Measurements from ENCODE around the gene PPP4R4.

PPP4R4 gene

GRCh38 chr14:94173885-94174603 lies at the start of gene PPP4R4:
Gene PPP4R4 (plus strand): TSS chr14:94174322. CDS start chr14:94174466, 144 bp downstream.
- DNase-seq, result peak; percentile 95

GRCh38 chr14:94124582-94125377 lies 49.3 kb upstream of the PPP4R4 start:
- DNase-seq, result no peak

GRCh38 chr14:94125659-94126418 lies 48.3 kb upstream of the PPP4R4 start:
- no peak for DNase-seq

GRCh38 chr14:94126419-94126677 lies 47.8 kb upstream of the PPP4R4 start:
- DNase-seq, result no peak

GRCh38 chr14:94126800-94127199 lies 47.3 kb upstream of the PPP4R4 start:
- no peak for DNase-seq

- DNase-seq, result no peak
These were observed 46.8 kb upstream of the PPP4R4 start for GRCh38 chr14:94127330-94127729.

- no peak for DNase-seq
These were observed 45.8 kb upstream of the PPP4R4 start for GRCh38 chr14:94128216-94128839.

GRCh38 chr14:94129111-94129757 lies 44.9 kb upstream of the PPP4R4 start, which contains the start of gene IFI27L2:
Gene IFI27L2 (minus strand): TSS chr14:94129604. CDS start chr14:94129564, 40 bp downstream.
- DNase-seq, result peak; percentile 95

- peak; percentile 86 for DNase-seq
These were observed 44.2 kb upstream of the PPP4R4 start for GRCh38 chr14:94129758-94130414.

GRCh38 chr14:94132285-94132887 lies 41.7 kb upstream of the PPP4R4 start:
- DNase-seq, result peak; percentile 95

- DNase-seq, result no peak
These were observed 38.6 kb upstream of the PPP4R4 start for GRCh38 chr14:94135476-94135875.

- peak; percentile 90 for DNase-seq
These were observed 37.4 kb upstream of the PPP4R4 start for GRCh38 chr14:94136575-94137331.

GRCh38 chr14:94138251-94138650 lies 35.9 kb upstream of the PPP4R4 start:
- DNase-seq, result no peak

- no peak for DNase-seq
These were observed 35.1 kb upstream of the PPP4R4 start for GRCh38 chr14:94139006-94139405.

GRCh38 chr14:94139421-94139820 lies 34.7 kb upstream of the PPP4R4 start:
- DNase-seq, result no peak

GRCh38 chr14:94142247-94142646 lies 31.9 kb upstream of the PPP4R4 start:
- no peak for DNase-seq

- DNase-seq, result no peak
These were observed 31.3 kb upstream of the PPP4R4 start for GRCh38 chr14:94142836-94143235.

GRCh38 chr14:94143239-94143638 lies 30.9 kb upstream of the PPP4R4 start:
- no peak for DNase-seq

GRCh38 chr14:94143711-94144110 lies 30.4 kb upstream of the PPP4R4 start:
- DNase-seq, result no peak

- peak; percentile 68 for DNase-seq
These were observed 29.4 kb upstream of the PPP4R4 start for GRCh38 chr14:94144765-94145164.

Data from NCI-H1694 treated with DMSO at 0.1 percent for 48 hours (cell line).